Fibroblast of upper back skin (primary cell): ENCODE data around the gene SH2D1B.
"Not testable (repeated sequence)": the region's sequence is repeated elsewhere in the genome, so short reads cannot be mapped to it uniquely, and the experiment has no call there.

Experiments used
- DNase-seq: peaks from one replicate; pipeline ENCODE4 v3.0.0-alpha.2; 2013

SH2D1B gene

GRCh38 chr1:162360237-162360873 is 51.6 kb downstream of the SH2D1B start:
- no peak for DNase-seq

GRCh38 chr1:162359523-162360236 is 52.3 kb downstream of the SH2D1B start:
- DNase-seq = no peak

GRCh38 chr1:162358928-162359327 is 53.0 kb downstream of the SH2D1B start:
- no peak for DNase-seq

- peak; percentile 23 for DNase-seq
Measured at GRCh38 chr1:162357681-162358266, 54.2 kb downstream of the SH2D1B start.

GRCh38 chr1:162353702-162354101 is 58.2 kb downstream of the SH2D1B start:
- no peak for DNase-seq

- no peak for DNase-seq
Measured at GRCh38 chr1:162353078-162353477, 58.9 kb downstream of the SH2D1B start.

- not testable (repeated sequence) for DNase-seq
Measured at GRCh38 chr1:162351874-162352273, 60.1 kb downstream of the SH2D1B start.

- DNase-seq = no peak
Measured at GRCh38 chr1:162351246-162351842, 60.6 kb downstream of the SH2D1B start.

- DNase-seq = peak; percentile 49
Measured at GRCh38 chr1:162349635-162350330, 62.2 kb downstream of the SH2D1B start.

GRCh38 chr1:162347281-162347680 is 64.7 kb downstream of the SH2D1B start:
- DNase-seq = no peak
